Cerebellar cortex (tissue), 1 donor: ENCODE measurements around the gene EXD1.
"Not testable (repeated sequence)": the region's sequence is repeated elsewhere in the genome, so short reads cannot be mapped to it uniquely, and the experiment has no call there.

Experiments used
- DNase-seq: peaks from one replicate; pipeline ENCODE4 v3.0.0-alpha.2; 2015; ENCODE audit warnings: low spot score

Gene EXD1, protein sequence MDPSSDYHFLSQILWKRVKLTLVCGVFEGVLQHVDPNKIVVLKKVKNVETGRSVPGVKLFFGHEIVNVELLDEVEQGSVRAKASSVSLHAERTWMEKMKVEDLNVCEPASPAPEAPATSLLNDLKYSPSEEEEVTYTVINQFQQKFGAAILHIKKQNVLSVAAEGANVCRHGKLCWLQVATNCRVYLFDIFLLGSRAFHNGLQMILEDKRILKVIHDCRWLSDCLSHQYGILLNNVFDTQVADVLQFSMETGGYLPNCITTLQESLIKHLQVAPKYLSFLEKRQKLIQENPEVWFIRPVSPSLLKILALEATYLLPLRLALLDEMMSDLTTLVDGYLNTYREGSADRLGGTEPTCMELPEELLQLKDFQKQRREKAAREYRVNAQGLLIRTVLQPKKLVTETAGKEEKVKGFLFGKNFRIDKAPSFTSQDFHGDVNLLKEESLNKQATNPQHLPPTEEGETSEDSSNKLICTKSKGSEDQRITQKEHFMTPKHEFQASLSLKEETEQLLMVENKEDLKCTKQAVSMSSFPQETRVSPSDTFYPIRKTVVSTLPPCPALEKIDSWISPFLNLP

DNA sequence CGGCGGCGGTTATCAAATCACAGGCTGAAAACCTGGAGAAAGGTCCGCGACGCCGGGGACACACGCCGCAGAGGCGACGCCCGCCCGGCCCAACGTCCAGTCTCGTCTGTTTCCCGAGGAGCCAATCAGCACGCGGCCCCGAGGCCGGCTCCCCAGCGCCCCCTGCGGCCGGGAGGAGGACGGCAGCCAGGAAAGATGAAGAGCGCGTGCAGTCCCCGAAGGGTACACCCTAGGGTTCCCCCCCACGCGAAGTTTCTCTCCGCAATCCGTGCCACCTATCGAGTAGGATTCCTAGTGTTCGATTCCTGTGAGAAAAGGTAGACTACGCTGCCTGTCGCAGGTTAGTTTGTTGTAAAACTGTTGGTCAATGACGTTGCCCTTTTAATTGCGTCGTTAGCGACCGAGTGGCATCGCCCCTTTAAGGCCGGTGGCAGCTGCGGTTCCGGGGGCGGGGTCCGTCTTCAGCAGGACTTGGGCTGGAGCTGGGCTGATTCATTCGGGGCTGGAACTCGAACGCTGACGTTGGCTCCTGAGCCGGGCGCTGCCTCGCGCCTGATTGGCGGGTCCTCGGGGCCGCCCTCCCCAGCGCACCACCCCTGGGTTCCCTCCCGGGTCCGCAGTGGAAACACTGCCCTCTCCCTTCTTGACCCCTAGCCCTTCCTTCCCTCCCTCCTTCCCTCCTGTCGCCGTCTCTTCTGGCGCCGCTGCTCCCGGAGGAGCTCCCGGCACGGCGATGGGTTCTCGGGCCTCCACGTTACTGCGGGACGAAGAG lies at the start of gene EXD1, which contains the start of gene CHP1:
EXD1 (minus strand) TSS at position 108 of the 772 bp plus-strand sequence. CDS start 4,182 bp downstream, outside the sequence.
CHP1 (plus strand) TSS at position 619 of the 772 bp plus-strand sequence; CDS start at position 734, 115 bp downstream.
- DNase-seq: peak; percentile 98

DNA sequence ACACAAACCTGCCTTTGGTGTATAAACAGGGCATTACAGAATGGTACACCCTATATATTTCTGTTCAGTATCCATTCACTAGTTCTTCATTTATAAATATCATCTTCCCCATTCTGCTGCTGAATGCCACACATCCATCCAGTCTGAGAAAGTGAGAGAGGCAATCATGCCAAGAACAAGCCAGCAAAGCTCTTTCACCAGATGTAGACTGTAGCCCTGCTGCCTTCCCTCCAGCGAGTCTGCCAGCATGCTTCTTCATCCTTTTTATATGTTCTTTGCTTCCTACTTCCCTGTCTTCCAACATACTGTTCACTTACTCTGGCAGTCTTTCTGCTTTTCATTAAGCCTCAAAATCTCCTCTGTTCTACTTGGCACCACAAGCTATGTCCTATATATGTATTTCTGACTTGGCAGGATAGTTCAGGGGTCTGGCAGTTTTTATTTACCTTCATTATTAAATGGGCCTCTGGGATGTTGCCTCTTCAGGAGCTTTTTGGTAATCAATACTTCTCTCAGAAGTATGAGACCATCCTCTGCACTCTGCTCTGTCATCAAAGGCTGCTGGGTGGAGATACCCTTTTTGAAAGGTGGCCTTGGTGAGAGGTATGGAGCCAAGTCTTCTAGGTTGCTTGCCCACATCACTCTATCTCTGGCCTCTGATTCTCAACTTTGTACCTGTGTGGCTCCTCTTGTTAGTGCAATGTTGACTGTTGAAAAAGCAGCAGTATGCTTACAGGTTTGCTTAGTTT lies 49.2 kb upstream of the EXD1 start:
- DNase-seq: no peak

DNA sequence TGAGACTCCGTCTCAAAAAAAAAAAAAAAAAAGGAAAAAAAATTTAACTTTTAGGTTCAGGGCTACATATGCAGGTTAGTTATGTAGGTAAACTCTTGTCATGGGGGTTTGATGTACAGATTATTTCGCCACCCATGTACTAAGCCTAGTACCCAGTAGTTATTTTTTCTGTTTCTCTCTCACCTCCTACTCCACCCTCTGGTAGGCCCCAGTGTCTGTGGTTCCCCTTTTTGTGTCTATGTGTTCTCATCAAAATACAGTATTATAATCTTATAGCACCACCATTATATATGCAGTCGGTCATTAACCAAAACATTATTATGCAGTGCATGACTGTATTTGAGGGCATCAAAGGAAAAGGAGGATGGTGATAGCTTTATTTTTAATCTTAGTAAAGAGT lies 47.8 kb upstream of the EXD1 start:
- no peak for DNase-seq

DNA sequence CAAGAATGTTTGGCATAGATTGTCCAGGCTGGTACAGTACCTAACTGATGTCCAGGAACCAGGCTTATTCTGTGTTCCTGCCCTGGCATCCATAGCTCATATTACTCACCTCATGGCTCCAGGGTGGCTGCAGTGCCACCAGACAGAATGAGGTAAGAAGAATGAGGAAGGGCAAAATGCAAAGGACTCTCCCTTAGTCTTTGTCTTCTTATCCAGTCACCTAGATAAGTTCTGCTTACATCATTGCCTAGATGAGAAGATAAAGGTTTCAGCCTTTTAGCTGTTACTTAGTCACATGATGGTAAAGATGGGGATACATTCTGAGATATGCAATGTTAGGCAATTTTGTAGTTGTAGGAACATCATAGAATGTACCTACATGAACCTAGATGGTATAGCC lies 46.3 kb upstream of the EXD1 start:
- no peak for DNase-seq

DNA sequence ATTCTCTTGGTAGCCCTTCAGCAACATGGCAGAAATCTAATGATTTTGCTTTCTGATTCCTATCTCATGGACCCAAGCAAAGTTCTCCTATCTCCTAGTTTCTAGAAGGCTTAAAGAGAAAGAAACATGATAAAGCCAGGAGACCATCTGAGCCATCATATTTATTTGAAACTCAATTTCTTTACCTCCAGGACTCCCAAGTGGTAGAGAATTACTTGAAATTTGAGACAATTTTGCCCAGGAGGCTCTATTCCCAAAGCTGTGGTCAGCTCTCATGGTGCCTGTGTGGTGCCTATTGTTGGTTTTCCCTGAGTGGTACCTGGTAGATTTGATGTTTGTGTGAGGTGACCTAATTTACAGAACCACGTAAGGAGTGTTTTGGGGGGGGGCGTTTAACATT lies 39.3 kb upstream of the EXD1 start:
- DNase-seq: no peak

DNA sequence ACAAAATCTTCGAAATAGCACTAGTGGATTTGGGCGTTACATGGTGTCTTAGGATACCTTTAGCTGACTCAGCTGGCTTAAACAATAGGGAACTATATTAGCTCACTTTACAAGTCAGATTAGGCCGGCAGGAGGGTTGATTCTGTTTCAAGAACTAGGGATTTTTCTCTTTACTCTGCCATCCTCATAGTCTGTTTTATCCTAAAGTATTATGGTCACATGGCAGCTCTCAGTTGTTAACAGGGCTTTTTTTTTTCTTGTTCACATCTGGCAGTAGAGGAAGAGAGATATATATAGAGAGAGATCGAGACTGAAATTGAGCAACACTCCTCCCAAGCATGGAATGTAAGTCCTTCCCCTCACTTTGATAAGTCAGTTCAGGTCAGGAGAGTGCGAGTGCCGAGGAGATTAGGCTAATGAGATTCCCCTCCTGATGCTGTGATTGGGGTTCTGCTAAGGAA lies 33.4 kb upstream of the EXD1 start:
- no peak for DNase-seq

DNA sequence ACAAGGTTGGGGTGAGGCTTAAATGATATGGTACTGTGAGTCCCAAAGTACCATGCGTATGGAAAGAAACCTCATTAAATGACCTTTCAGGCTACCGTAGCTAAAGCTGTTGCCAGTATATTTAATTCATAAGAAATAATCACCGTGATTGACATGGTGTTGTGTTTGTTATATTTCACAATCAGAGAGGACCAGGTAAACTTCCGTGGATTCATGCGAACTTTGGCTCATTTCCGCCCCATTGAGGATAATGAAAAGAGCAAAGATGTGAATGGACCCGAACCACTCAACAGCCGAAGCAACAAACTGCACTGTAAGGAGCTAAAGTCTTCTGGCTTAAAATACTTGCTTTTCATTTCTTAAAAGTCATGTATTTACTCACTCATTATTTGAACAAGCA lies 32.0 kb upstream of the EXD1 start:
- DNase-seq: no peak

DNA sequence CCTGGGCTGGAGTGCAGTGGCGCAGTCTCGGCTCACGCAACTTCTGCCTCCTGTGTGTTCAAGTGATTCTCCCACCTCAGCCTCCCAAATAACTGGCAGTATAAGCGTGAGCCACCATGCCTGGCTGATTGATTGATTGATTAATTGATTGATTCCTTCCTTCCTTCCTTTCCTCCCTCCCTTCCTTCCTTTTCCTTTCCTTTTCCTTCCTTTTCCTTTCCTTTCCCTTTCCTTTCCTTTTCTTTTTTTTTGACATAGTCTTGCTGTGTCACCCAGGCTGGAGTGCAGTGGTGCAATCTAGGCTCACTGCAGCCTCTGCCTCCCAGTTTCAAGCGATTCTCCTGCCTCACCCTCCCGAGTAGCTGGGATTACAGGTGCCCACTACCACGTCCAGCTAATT lies 30.4 kb upstream of the EXD1 start:
- DNase-seq: not testable (repeated sequence)

DNA sequence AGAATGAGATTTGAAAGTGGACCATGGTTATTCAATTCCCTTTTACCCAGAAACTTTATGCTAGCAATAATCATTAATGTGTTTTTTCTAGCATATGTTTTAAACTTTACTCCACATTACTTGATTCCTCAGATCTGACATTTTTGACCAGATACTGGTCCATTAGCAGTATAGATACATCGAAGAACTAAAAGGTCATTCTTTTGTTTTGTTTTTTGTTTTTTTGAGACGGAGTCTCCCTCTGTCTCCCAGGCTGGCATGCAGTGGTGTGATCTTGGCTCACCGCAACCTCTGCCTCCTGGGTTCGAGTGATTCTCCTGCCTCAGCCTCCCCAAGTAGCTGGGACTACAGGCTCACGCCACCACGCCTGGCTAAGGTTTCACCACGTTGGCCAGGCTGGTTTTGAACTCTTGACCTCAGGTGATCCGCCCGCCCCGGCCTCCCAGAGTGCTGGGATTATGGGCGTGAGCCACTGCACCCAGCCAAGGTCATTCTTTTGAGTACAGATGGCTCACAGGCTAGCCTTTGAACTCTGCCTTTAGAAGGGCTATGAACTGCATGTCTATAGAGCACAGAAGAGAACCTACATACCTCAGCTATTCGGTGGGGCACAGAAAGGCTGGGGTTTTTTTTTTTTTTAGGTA lies 29.1 kb upstream of the EXD1 start:
- DNase-seq: no peak

DNA sequence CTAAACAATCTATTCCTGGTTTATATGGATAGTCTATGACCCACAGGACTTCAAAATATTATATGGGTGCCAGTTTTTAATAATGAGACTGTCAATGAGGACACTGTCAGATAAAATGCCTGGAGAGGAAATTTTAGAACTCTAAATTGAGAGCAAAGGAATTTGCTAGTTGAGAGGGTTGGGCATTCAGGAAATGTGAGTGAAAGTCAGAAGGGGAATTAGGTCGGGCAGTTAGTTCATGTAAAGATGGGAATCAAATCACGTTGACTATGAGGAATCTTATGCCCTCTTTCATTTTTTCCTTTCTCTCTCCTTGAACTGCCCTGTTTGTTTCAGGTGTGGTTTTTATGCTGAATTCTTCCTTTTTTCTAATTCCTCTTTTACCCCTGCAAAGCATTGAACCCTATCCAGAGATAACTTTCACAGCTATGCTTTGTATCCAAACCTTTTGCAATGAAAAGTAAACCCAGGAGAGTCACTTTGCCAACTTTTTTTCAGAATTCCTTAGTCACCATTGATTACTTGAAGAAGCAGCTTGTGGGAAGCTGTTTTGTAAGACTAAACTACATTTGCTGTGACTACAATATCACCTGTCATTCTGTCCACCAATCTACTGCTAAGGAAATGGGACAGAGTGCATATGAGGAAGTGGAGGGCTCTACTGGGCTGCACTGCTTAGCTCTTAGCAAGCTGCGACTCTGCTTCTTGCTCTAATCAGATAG lies 28.4 kb upstream of the EXD1 start:
- DNase-seq: no peak

DNA sequence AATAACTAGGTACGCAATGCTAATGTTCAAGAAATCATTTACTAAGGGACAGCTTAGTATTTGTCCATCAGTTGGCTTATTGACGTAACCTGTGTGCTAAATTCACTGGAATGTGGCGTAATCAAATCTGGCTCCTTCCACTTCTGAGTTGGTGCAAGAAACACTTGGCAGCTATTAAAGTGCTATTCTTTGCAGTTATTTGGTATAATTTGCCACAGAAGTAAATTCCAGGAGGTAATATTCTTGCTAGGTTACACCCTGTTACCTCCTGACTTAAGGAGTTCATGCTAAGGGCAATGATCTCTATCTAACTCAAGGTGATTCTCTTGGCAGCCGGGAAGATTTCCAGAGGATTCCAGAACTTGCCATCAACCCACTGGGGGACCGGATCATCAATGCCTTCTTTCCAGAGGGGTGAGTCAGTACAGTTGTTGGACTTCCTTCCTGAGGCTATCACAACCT lies 26.1 kb upstream of the EXD1 start:
- DNase-seq: no peak

DNA sequence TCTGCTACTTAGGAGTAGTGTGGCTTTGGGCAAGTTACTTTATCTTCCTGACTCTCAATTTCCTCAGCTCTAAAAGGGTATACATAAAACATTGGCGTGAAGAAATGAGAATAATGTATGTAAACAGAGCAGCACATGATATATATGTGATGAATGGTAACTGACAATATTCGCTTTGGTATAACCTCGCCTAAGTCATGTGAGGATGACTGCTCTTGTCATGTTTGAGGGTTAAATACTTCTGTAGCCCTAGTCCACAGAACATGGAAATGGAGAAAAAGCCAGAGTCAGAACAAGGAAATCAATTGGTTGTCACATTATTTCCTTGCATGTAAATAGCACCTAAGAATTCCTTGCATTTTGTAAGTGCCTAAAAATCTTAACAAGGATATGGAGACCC lies 25.5 kb upstream of the EXD1 start:
- DNase-seq: no peak

DNA sequence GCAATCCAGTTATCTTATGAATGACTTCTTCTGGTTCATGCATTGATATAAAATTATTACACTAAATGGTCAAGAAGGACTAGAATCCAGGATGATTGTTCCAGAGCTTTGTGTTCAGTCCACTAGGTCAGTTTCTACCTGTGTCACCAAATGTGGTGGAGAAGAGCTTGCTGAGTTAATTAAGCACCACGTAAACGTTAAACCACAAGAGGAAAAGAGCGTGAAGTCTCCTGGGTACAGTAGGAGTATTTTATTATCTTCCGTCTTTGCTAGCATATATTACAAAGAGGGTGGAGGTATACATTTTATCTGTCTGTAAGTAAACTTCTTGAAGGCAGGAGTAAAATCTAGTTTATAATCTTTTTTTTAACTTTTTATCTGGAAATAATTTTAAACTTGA lies 24.0 kb upstream of the EXD1 start:
- DNase-seq: no peak

DNA sequence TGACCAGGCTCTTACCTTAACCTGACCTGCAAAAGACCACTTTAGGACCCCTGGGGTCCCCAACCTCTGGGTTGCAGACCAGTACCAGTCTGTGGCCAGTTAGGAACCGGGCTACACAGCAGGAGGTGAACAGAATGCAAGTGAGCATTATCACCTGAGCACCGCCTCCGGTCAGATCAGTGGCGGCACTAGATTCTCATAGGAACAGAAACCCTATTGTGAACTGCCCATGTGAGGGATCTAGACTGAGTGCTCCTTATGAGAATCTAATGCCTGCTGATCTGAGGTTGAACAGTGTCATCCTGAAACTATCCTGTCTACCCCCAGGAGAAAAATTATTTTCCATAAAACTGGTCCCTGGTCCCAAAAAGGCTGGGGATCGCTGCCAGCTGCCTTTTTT lies 20.9 kb upstream of the EXD1 start:
- no peak for DNase-seq

DNA sequence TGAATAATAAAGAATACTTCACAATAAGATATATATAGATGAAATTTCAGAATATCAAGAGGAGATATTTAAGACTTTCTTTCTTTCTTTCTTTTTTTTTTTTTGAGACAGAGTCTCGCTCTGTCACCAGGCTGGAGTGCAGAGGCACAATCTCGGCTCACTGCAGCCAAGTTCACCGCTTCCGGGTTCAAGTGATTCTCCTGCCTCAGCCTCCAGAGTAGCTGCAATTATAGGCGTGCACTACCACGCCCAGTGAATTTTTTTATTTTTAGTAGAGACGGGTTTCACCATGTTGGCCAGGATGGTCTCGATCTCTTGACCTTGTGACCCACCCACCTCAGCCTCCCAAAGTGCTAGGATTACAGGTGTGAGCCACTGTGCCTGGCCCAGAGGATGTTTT lies 20.2 kb upstream of the EXD1 start:
- not testable (repeated sequence) for DNase-seq

DNA sequence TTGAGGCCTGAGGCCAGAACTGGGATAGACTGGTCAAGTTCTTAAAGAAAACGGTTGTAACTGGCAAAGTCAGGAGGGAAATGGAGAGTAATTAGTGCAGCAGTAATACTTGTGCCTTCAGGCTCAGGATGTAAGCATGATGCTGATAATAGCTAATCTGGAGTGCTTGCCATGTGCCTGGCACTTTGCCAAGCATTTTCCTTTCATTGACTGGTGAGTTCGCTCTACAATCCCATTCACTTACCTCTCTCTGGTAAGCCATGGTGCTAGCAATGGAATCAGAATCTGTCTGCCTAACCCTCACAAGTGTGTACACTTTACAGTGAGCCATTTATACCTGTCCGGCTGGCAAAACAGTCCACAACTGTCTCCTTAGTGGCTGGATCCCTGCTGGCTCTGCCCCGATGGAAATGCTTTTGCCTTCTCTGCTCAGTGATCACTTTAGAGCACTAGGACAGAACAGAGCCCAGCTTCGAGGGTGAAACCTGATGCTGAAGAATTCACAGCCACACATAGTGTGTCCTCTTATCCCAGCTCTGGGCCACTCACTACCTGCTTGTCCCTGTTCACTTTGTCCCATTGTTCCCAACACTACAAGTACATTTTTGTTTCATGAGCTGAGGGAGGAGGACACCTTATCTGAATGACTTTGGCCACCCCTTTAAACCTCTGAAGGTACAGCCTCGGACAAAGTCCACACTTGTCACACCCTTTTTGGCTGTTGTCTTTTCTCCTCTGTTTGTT lies 10.8 kb upstream of the EXD1 start:
- DNase-seq: peak; percentile 27

DNA sequence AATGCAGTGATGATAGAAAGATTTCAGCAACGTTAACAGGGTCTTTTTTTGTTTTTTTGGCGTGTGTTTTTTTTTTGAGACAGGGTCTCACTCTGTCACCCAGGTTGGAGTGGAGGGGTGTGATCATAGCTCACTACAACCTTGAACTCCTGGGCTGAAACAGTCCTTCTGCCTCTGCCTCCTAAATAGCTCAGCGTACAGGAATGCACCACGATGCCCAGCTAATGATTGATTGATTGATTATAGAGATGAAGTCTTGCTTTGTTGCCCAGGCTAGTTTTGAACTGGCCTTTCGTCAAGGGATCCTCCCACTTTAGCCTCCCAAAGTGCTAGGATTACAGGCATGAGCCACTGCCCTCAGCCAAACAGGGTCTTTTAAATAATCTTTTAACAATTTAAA lies 7.5 kb upstream of the EXD1 start:
- DNase-seq: no peak

DNA sequence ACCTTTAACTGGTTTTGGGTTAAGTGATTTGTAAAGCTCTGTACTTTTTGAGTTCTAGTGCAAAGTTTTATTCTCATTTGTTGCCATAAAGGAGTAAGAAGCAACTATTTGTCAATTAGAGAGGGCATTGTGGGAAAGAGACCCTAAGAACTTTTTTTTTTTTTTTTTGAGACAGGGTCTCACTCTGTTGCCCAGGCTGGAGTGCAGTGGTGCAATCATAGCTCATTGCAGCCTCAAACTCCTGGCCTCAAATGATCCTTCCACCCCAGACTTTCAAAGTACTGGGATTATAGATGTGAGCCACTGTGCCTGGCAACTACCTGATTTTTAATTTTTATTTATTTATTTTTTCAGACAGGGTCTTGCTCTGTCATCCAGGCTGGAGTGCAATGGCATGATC lies 5.4 kb upstream of the EXD1 start:
- no peak for DNase-seq

DNA sequence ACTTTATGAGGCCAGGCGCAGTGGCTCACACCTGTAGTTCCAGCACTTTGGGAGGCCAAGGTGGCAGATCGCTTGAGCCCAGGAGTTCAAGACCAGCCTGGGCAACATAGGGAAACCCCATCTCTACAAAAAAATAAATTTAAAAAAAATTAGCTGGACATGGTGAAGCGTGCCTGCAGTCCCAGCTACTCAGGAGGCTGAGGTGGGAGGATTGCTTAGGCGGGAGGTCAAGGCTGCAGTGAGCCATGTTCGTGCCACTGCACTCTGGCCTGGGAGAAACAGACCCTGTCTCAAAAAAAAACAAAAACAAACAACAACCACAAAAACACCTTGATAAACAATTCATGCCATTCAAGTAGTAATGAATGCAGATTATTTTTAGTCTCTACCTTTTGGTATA lies 4.7 kb upstream of the EXD1 start:
- not testable (repeated sequence) for DNase-seq

DNA sequence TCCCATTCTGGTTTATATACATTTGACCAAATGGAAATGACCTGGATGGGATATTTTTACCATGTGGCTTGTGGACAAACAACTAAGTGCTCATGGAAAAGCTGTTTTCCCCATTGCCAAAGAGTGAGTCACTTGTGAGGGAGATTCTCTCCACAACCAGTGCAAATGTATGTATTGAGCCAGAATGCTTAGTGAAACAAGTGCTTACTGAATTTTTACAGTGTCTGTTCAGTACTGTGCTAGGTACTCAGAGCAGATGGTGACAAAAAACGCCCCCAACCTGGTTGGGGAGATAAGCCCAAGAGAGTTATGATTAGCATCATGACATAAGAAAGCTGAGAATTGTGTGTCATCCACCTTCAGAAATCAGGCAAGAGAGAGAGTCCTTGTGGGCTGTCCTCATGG lies 2.8 kb upstream of the EXD1 start:
- no peak for DNase-seq
